A549 (cell line): ENCODE data around the gene BRSK2. TPM values are rescaled to one million over a fixed set of nuclear protein-coding genes. Genes with fewer than 3 reads are reported as not detected.

Experiments
- ATAC-seq, 2 experiments: fragments of 200-7000 bp in 1 of 2; fragments of >200 bp in 1 of 2; cut with Nextera tagmentation in 1 of 2; cut with Tn5 transposase in 1 of 2; 3 replicates each; pipeline versions ENCODE4 v1.8.0 to v1.9.1; 2018 to 2020; ENCODE audit warnings: mild to moderate bottlenecking in 1 of 2, moderate library complexity in 1 of 2
- CTCF ChIA-PET: fragments of 300-600 bp; sonication (Branson Sonifier 250); formaldehyde crosslinking; extraction: SDS; loops from one replicate; lab custom pipeline; 2021; ENCODE audit warnings: antibody characterized with exemption, inconsistent platforms; lab: Yijun Ruan, JAX
- POLR2A ChIA-PET: fragments of 350-600 bp; formaldehyde crosslinking; extraction: SDS; loops from one replicate; lab custom pipeline; 2021; ENCODE audit warnings: antibody characterized with exemption, inconsistent platforms; lab: Yijun Ruan, JAX
- DNase-seq, 2 experiments: peaks; one replicate each; pipeline versions ENCODE4 v3.0.0 to v3.0.0-alpha.2; 2011 to 2016; ENCODE audit warnings: low read depth in 1 of 2, low spot score in 1 of 2
- FAIRE-seq: peaks from 2 replicates; lab custom pipeline; 2011; peaks lifted over from hg19 to GRCh38; lab: Jason Lieb, UNC
- H3K27ac ChIP-seq, 2 experiments: fragments of >200 bp; sonication (Bioruptor Twin); formaldehyde crosslinking; 3 replicates each; pipeline ENCODE4 v1.5.1; 2016 to 2017
- H3K4me1 ChIP-seq: fragments of >200 bp; sonication (Bioruptor Twin); formaldehyde crosslinking; 3 replicates; pipeline ENCODE4 v1.6.1; 2016
- H3K4me2 ChIP-seq: fragments of >200 bp; sonication (Bioruptor Twin); formaldehyde crosslinking; 3 replicates; pipeline ENCODE4 v1.6.1; 2016
- H3K4me3 ChIP-seq: fragments of >200 bp; sonication (Bioruptor Twin); formaldehyde crosslinking; 3 replicates; pipeline ENCODE4 v1.5.1; 2016
- H3K9me3 ChIP-seq: fragments of >200 bp; sonication (Bioruptor Twin); formaldehyde crosslinking; 3 replicates; pipeline ENCODE4 v1.6.1; 2016
- CBX8 ChIP-seq: fragments of 200-600 bp; sonication (generic); IDR thresholded peaks from 2 replicates; pipeline ENCODE4 v1.6.1; 2016
- CEBPB ChIP-seq, 2 experiments: fragments of >200 bp in 1 of 2; sonication (Bioruptor Twin) in 1 of 2; formaldehyde crosslinking in 1 of 2; IDR thresholded peaks; 2 replicates each; pipeline ENCODE4 v1.6.1; 2012 to 2016
- CHD4 ChIP-seq: fragments of 200-600 bp; sonication (generic); IDR thresholded peaks from 2 replicates; pipeline ENCODE4 v1.6.1; 2016; ENCODE audit warnings: antibody characterized with exemption, mild to moderate bottlenecking, borderline replicate concordance
- EHMT2 ChIP-seq: fragments of 200-600 bp; sonication (generic); IDR thresholded peaks from 2 replicates; pipeline ENCODE4 v1.6.1; 2016; ENCODE audit warnings: antibody characterized with exemption, low read depth, mild to moderate bottlenecking, moderate library complexity
- EP300 ChIP-seq, 2 experiments: fragments of >200 bp; sonication (Bioruptor Twin); formaldehyde crosslinking; IDR thresholded peaks; 2 replicates in 1 of 2; 3 replicates in 1 of 2; pipeline ENCODE4 v1.6.1; 2016 to 2017
- FOSB ChIP-seq: fragments of 250-450 bp; sonication (Bioruptor Pico); IDR thresholded peaks from 2 replicates; pipeline ENCODE4 v1.5.0; 2020; ENCODE audit warnings: mild to moderate bottlenecking, moderate library complexity
- FOSL2 ChIP-seq, 2 experiments: fragments of 450-650 bp in 1 of 2; fragments of >200 bp in 1 of 2; sonication (Bioruptor Twin) in 1 of 2; formaldehyde crosslinking; IDR thresholded peaks; 2 replicates each; pipeline versions ENCODE4 v1.5.0 to v1.6.1; 2016 to 2020; ENCODE audit warnings: mild to moderate bottlenecking in 1 of 2, moderate library complexity in 1 of 2
- FOXS1 ChIP-seq: fragments of 250-450 bp; sonication (Bioruptor Pico); IDR thresholded peaks from 2 replicates; pipeline ENCODE4 v1.5.0; 2020; ENCODE audit warnings: mild to moderate bottlenecking, moderate library complexity
- GATA3 ChIP-seq: IDR thresholded peaks from 2 replicates; pipeline ENCODE4 v1.6.1; 2012; ENCODE audit warnings: borderline replicate concordance
- HEYL ChIP-seq: fragments of 250-450 bp; sonication (Bioruptor Pico); IDR thresholded peaks from 2 replicates; pipeline ENCODE4 v1.8.0; 2021; ENCODE audit warnings: mild to moderate bottlenecking, moderate library complexity
- HOXA7 ChIP-seq: fragments of 250-450 bp; sonication (Bioruptor Pico); IDR thresholded peaks from 2 replicates; pipeline ENCODE4 v1.5.0; 2020; ENCODE audit warnings: mild to moderate bottlenecking, moderate library complexity
- HOXB13 ChIP-seq: fragments of 250-450 bp; sonication (Bioruptor Pico); IDR thresholded peaks from 2 replicates; pipeline ENCODE4 v1.5.0; 2020; ENCODE audit warnings: low read depth, mild to moderate bottlenecking, moderate library complexity
- HOXB5 ChIP-seq: fragments of 250-450 bp; sonication (Bioruptor Pico); IDR thresholded peaks from 2 replicates; pipeline ENCODE4 v1.5.0; 2020; ENCODE audit warnings: mild to moderate bottlenecking, moderate library complexity
- JUNB ChIP-seq: fragments of >200 bp; sonication (Bioruptor Twin); formaldehyde crosslinking; IDR thresholded peaks from 2 replicates; pipeline ENCODE4 v1.6.1; 2016
- KDM1A ChIP-seq: fragments of 200-600 bp; sonication (generic); IDR thresholded peaks from 2 replicates; pipeline ENCODE4 v1.6.1; 2016; ENCODE audit warnings: low read depth, mild to moderate bottlenecking
- PHF8 ChIP-seq: fragments of 200-600 bp; sonication (generic); IDR thresholded peaks from 2 replicates; pipeline ENCODE4 v1.6.1; 2016; ENCODE audit warnings: low read depth, mild to moderate bottlenecking, antibody characterized with exemption, moderate library complexity, borderline replicate concordance
- POLR2A ChIP-seq: IDR thresholded peaks from 2 replicates; pipeline ENCODE4 v1.6.1; 2012; ENCODE audit warnings: mild to moderate bottlenecking, low read length
- RNF2 ChIP-seq: fragments of 200-600 bp; sonication (generic); IDR thresholded peaks from 2 replicates; pipeline ENCODE4 v1.6.1; 2016; ENCODE audit warnings: low read depth, mild to moderate bottlenecking, antibody characterized with exemption, moderate library complexity, borderline replicate concordance
- SREBF2 ChIP-seq: fragments of 450-650 bp; IDR thresholded peaks from 2 replicates; pipeline ENCODE4 v1.6.1; 2014; ENCODE audit warnings: mild to moderate bottlenecking, moderate library complexity
- TP53 ChIP-seq: fragments of 250-450 bp; sonication (Bioruptor Pico); IDR thresholded peaks from 2 replicates; pipeline ENCODE4 v1.5.0; 2021; ENCODE audit warnings: mild to moderate bottlenecking, moderate library complexity
- ZFP36 ChIP-seq: fragments of 450-650 bp; IDR thresholded peaks from 2 replicates; pipeline ENCODE4 v1.6.1; 2014; ENCODE audit warnings: borderline replicate concordance; ENCODE audit not compliant: partially characterized antibody
- ZSCAN20 ChIP-seq: fragments of 250-450 bp; sonication (Bioruptor Pico); IDR thresholded peaks from 2 replicates; pipeline ENCODE4 v1.8.0; 2022; ENCODE audit warnings: mild to moderate bottlenecking, moderate library complexity
- WGBS: methylation state at CpG from one replicate; pipeline ENCODE4 v1.1.6; 2017; ENCODE audit errors: missing lambda C conversion rate; 5-methylcytosine and 5-hydroxymethylcytosine counted together
- polyA plus RNA-seq, 4 experiments: library from polyadenylated mRNA; depleted of rRNA in 3 of 4; stranded (reverse); fragments of >200 nt; fragmentation: RNase III in 1 of 4; extraction: RNeasy Plus Mini Kit Qiagen cat#74134 plus additional on column Dnase treatment in 1 of 4; gene quantifications; 2 replicates in 3 of 4; 3 replicates in 1 of 4; pipeline ENCODE4 v1.2.3, GENCODE V29; 2011 to 2017
- TF ChIP-seq, protein P1 (sequence below): fragments of 250-450 bp; sonication (Bioruptor Pico); IDR thresholded peaks from 2 replicates; pipeline ENCODE4 v1.5.0; 2021; ENCODE audit warnings: mild to moderate bottlenecking, moderate library complexity, borderline replicate concordance
- TF ChIP-seq, protein P2 (sequence below): fragments of 200-600 bp; sonication (generic); IDR thresholded peaks from 2 replicates; pipeline ENCODE4 v1.6.1; 2016; ENCODE audit warnings: antibody characterized with exemption, mild to moderate bottlenecking, moderate library complexity
- TF ChIP-seq, protein P3 (sequence below): IDR thresholded peaks from 2 replicates; pipeline ENCODE4 v1.6.1; 2012
- TF ChIP-seq, protein P4 (sequence below): IDR thresholded peaks from 2 replicates; pipeline ENCODE4 v1.6.1; 2012; ENCODE audit warnings: low read depth, borderline replicate concordance
- TF ChIP-seq, protein P5 (sequence below): fragments of 250-450 bp; sonication (Bioruptor Pico); IDR thresholded peaks from 2 replicates; pipeline ENCODE4 v1.5.0; 2020; ENCODE audit warnings: low read depth, mild to moderate bottlenecking, moderate library complexity
- TF ChIP-seq, protein P6 (sequence below): fragments of >200 bp; sonication (Bioruptor Twin); formaldehyde crosslinking; IDR thresholded peaks from 2 replicates; pipeline ENCODE4 v1.6.1; 2016
- TF ChIP-seq, protein P7 (sequence below): fragments of 450-650 bp; IDR thresholded peaks from 2 replicates; pipeline ENCODE4 v1.6.1; 2014; ENCODE audit warnings: antibody characterized with exemption

BRSK2 gene
- polyA plus RNA-seq, 2 of the 4 experiments (the other 2 are of a cell fraction) = 3.8 to 10.1 TPM

DNA sequence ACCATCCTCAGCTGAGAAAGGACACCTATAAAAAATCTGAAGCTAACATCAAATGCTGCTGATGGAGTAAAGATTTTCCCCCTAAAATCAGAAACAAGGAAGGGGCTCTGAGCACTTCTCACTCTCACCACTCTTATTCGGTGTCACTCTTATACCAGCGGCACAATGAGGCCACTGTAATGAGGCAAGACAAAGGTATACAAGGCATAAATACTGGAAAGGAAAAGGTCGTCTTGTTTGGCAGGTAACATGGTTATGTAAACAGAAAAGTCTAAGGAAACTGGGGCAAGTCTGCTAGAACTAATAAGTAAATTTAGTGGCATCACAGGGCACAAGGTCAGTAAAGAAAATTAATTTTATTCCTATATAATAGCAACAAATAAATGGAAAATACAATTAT lies 104.9 kb downstream of the BRSK2 start (continued):
- TF ChIP-seq, protein P1, sequence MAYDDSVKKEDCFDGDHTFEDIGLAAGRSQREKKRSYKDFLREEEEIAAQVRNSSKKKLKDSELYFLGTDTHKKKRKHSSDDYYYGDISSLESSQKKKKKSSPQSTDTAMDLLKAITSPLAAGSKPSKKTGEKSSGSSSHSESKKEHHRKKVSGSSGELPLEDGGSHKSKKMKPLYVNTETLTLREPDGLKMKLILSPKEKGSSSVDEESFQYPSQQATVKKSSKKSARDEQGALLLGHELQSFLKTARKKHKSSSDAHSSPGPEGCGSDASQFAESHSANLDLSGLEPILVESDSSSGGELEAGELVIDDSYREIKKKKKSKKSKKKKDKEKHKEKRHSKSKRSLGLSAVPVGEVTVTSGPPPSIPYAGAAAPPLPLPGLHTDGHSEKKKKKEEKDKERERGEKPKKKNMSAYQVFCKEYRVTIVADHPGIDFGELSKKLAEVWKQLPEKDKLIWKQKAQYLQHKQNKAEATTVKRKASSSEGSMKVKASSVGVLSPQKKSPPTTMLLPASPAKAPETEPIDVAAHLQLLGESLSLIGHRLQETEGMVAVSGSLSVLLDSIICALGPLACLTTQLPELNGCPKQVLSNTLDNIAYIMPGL (CRISPR knock-in tag) = no peak
- no peak for TF ChIP-seq HEYL (CRISPR knock-in tag)

DNA sequence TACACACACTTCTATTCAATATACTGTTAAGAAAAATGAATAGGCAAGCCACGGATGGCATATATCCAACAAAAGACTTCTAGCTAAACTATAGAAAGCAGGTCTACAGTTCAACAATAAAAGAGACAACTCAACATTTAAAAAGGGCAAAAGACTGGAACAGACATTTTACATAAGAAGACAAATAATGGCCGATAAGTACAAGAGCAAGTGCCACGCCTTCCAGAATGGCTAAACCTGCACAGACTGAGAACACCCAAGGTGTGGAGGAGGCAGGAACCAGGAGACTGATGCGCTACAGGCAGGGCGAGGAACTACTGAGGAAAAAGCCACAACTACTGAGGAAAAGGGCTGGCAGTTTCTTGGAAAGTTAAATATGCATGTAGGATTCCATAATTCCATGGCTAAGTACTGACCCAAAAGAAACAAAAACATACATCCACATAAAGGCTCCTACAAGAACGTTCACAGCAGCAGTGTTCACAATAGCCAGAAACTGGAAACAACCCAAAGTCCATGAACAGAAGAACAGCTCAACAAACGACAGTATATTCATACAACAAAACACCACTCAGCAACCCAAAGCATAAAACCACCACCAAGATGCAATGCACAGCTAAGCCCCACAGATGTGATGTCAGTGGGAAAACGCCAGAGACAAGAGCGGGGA lies 106.5 kb downstream of the BRSK2 start:
- no peak for TF ChIP-seq EP300 (IDR thresholded peaks at IDR 0.05)
- TF ChIP-seq HOXB5 (CRISPR knock-in tag) = no peak
- TF ChIP-seq GATA3 = no peak
- no peak for TF ChIP-seq POLR2A
- no peak for TF ChIP-seq SREBF2
- no peak for TF ChIP-seq ZFP36
- no peak for TF ChIP-seq FOXS1 (CRISPR knock-in tag)
- TF ChIP-seq, protein P2, sequence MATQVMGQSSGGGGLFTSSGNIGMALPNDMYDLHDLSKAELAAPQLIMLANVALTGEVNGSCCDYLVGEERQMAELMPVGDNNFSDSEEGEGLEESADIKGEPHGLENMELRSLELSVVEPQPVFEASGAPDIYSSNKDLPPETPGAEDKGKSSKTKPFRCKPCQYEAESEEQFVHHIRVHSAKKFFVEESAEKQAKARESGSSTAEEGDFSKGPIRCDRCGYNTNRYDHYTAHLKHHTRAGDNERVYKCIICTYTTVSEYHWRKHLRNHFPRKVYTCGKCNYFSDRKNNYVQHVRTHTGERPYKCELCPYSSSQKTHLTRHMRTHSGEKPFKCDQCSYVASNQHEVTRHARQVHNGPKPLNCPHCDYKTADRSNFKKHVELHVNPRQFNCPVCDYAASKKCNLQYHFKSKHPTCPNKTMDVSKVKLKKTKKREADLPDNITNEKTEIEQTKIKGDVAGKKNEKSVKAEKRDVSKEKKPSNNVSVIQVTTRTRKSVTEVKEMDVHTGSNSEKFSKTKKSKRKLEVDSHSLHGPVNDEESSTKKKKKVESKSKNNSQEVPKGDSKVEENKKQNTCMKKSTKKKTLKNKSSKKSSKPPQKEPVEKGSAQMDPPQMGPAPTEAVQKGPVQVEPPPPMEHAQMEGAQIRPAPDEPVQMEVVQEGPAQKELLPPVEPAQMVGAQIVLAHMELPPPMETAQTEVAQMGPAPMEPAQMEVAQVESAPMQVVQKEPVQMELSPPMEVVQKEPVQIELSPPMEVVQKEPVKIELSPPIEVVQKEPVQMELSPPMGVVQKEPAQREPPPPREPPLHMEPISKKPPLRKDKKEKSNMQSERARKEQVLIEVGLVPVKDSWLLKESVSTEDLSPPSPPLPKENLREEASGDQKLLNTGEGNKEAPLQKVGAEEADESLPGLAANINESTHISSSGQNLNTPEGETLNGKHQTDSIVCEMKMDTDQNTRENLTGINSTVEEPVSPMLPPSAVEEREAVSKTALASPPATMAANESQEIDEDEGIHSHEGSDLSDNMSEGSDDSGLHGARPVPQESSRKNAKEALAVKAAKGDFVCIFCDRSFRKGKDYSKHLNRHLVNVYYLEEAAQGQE = no peak
- no peak for TF ChIP-seq ZSCAN20 (CRISPR knock-in tag)
- TF ChIP-seq, protein P3, sequence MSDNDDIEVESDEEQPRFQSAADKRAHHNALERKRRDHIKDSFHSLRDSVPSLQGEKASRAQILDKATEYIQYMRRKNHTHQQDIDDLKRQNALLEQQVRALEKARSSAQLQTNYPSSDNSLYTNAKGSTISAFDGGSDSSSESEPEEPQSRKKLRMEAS = no peak
- no peak for TF ChIP-seq CBX8
- TF ChIP-seq, protein P4, sequence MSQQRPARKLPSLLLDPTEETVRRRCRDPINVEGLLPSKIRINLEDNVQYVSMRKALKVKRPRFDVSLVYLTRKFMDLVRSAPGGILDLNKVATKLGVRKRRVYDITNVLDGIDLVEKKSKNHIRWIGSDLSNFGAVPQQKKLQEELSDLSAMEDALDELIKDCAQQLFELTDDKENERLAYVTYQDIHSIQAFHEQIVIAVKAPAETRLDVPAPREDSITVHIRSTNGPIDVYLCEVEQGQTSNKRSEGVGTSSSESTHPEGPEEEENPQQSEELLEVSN = no peak
- TF ChIP-seq JUNB = no peak
- TF ChIP-seq, all 56 proteins: peak for 0
- H3K27ac ChIP-seq = no peak overlapping the region
- no peaks in the 10 kb centered on the region for H3K9me3 ChIP-seq
- H3K4me1 ChIP-seq = no peaks in the 10 kb centered on the region
- FAIRE-seq = peak; percentile 7
- no peak for DNase-seq
- ATAC-seq = no peak
- no peak overlapping the region for H3K4me2 ChIP-seq
- WGBS = 72% methylated on average over 9 of the region's 9 CpGs
- ChIA-PET CTCF (no interaction called here), POLR2A (no interaction called here)
- H3K4me3 ChIP-seq = no peak overlapping the region

DNA sequence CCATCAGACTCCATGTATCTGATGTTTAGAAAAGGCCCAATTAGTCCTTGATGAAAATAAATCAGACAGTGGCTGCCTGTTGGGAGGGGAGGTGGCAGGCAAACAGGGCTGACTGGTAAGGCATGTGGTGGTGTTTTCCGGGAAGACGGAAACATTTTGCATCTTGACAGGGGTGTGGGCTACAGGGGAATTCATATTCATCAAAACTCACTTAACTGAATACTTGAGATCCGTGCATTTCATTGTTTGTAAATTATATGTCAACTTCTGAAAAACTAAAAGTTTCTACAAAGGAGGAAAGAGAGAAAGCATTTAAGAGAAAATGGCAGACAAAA lies 107.0 kb downstream of the BRSK2 start:
- Histone ChIP-seq H3K4me3 (no peak overlapping the region), H3K4me1 (no peaks in the 10 kb centered on the region), H3K27ac (no peak overlapping the region), H3K9me3 (no peaks in the 10 kb centered on the region), H3K4me2 (no peak overlapping the region)
- ChIA-PET POLR2A (no interaction called here), CTCF (no interaction called here)
- WGBS = 91% methylated on average over 3 of the region's 3 CpGs
- ATAC-seq (no peak), FAIRE-seq (no peak), DNase-seq (no peak)
- no peak for TF ChIP-seq PHF8
- no peak for TF ChIP-seq EHMT2
- no peak for TF ChIP-seq CEBPB (IDR thresholded peaks at IDR 0.05)
- TF ChIP-seq, protein P5, sequence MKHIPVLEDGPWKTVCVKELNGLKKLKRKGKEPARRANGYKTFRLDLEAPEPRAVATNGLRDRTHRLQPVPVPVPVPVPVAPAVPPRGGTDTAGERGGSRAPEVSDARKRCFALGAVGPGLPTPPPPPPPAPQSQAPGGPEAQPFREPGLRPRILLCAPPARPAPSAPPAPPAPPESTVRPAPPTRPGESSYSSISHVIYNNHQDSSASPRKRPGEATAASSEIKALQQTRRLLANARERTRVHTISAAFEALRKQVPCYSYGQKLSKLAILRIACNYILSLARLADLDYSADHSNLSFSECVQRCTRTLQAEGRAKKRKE (CRISPR knock-in tag) = no peak
- no peak for TF ChIP-seq FOSL2 (IDR thresholded peaks at IDR 0.05)
- no peak for TF ChIP-seq FOSL2 (CRISPR knock-in tag; IDR thresholded peaks at IDR 0.05)
- no peak for TF ChIP-seq JUNB
- no peak for TF ChIP-seq SREBF2
- TF ChIP-seq HOXA7 (CRISPR knock-in tag) = no peak
- no peak for TF ChIP-seq HOXB13 (CRISPR knock-in tag)
- TF ChIP-seq, protein P6, sequence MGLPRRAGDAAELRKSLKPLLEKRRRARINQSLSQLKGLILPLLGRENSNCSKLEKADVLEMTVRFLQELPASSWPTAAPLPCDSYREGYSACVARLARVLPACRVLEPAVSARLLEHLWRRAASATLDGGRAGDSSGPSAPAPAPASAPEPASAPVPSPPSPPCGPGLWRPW = no peak
- TF ChIP-seq FOSB (CRISPR knock-in tag) = no peak
- no peak for TF ChIP-seq RNF2
- TF ChIP-seq TP53 = no peak
- no peak for TF ChIP-seq CHD4
- no peak for TF ChIP-seq KDM1A
- TF ChIP-seq, protein P7, sequence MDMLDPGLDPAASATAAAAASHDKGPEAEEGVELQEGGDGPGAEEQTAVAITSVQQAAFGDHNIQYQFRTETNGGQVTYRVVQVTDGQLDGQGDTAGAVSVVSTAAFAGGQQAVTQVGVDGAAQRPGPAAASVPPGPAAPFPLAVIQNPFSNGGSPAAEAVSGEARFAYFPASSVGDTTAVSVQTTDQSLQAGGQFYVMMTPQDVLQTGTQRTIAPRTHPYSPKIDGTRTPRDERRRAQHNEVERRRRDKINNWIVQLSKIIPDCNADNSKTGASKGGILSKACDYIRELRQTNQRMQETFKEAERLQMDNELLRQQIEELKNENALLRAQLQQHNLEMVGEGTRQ = no peak
- no peak for TF ChIP-seq HOXB5 (CRISPR knock-in tag)
